ENCODE results near the gene ZMIZ2.

- TF ChIP-seq CTCF (IDR thresholded peaks at IDR 0.05): no peak
- no peak for TF ChIP-seq ZFX (IDR thresholded peaks at IDR 0.05; ENCODE audit: borderline replicate concordance)
Measured at GRCh38 chr7:44709011-44709915, 39.4 kb upstream of the ZMIZ2 start.
